ENCODE measurements around the gene VWA3B. TPM values are rescaled to one million over a fixed set of nuclear protein-coding genes. Genes with fewer than 3 reads are reported as not detected.

Gene VWA3B
- total RNA-seq, 3 donors from 2014 or later, result not detected

DNA sequence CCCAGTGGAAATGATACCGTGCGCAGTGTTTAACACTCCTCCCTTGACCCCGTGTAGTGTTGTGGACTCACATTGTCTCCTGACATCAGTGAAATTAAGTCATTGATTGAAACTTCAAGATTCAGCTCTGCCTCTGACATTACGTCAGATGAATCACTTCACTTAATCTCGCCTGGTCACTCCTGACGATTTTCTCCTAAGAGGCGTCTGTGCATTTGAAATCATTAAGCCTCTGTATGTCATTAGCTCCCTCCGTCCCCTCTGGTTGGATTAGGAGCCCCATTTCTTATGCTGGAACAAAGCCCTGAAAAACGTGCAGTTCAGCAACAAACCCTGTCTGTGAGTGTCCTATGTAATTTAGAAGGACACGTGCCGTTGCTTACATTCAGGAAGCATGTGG is 222.6 kb downstream of the VWA3B start:
- DNase-seq (ENCODE audit: low spot score in 2 of 2), result no peak
- Histone ChIP-seq H3K27me3 (peaks cover 0 to 9% of the 10 kb centered on the region in 2 donors), H3K4me1 (no peaks in the 10 kb centered on the region), H3K9me3 (no peaks in the 10 kb centered on the region), H3K36me3 (no peaks in the 10 kb centered on the region), H3K4me3 (no peak overlapping the region), H3K27ac (no peak overlapping the region)
- intact Hi-C loops (cut with DNase I; ENCODE audit: low total_unique reads), result no loop called here
- TF ChIP-seq POLR2AphosphoS5 (IDR thresholded peaks at IDR 0.05), result no peak
- TF ChIP-seq, protein P1, sequence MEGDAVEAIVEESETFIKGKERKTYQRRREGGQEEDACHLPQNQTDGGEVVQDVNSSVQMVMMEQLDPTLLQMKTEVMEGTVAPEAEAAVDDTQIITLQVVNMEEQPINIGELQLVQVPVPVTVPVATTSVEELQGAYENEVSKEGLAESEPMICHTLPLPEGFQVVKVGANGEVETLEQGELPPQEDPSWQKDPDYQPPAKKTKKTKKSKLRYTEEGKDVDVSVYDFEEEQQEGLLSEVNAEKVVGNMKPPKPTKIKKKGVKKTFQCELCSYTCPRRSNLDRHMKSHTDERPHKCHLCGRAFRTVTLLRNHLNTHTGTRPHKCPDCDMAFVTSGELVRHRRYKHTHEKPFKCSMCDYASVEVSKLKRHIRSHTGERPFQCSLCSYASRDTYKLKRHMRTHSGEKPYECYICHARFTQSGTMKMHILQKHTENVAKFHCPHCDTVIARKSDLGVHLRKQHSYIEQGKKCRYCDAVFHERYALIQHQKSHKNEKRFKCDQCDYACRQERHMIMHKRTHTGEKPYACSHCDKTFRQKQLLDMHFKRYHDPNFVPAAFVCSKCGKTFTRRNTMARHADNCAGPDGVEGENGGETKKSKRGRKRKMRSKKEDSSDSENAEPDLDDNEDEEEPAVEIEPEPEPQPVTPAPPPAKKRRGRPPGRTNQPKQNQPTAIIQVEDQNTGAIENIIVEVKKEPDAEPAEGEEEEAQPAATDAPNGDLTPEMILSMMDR (IDR thresholded peaks at IDR 0.05), result no peak
- no peak for TF ChIP-seq POLR2A (IDR thresholded peaks at IDR 0.05)

DNA sequence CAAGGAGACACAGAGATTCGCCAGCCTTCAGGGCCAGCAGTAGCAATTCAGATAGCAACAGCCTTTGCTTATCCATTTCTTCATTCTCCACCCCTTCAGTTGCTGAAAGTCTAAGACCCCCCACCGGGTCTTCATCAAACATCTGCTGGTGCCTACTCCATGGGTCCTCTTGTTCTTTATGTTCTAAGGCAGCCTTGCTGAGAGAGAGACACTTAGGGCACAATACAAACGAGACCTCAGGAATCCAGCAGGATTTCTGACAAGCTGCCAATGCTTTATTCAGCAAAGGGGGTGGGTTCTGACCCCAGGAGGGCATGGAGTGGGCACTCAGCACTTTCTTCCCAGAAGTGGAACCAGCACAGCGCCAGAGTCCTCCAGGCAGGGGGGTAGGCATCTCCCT is 223.0 kb downstream of the VWA3B start:
- no peak for TF ChIP-seq POLR2AphosphoS5 (IDR thresholded peaks at IDR 0.05)
- TF ChIP-seq, protein P1 (IDR thresholded peaks at IDR 0.05), result no peak
- no peak for TF ChIP-seq POLR2A (IDR thresholded peaks at IDR 0.05)
- Histone ChIP-seq H3K4me1 (no peaks in the 10 kb centered on the region), H3K9me3 (no peaks in the 10 kb centered on the region), H3K27me3 (peaks cover 0 to 9% of the 10 kb centered on the region in 2 donors), H3K27ac (no peak overlapping the region), H3K4me3 (no peak overlapping the region), H3K36me3 (no peaks in the 10 kb centered on the region)
- no peak for DNase-seq (ENCODE audit: low spot score in 2 of 2)
- intact Hi-C loops (cut with DNase I; ENCODE audit: low total_unique reads), result no loop called here

DNA sequence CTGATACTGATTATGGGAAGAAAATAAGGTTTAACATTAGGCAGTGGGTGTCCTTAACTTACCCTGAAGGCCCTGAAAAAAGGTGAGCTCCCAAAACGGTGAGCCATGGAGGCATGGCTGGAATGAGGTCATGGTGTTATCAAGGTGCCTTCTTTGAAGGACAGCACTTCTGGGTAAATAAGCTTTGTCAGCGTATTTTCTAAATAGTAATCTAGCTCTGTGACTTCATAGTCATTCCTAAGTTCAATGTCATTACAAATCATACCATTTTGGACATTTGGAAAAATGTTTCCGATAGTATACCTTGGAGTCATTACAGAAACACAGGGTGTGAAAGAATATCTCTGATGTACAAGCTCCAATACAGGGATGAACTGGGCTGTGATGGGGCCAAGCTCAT is 224.1 kb downstream of the VWA3B start:
- Histone ChIP-seq H3K4me3 (no peak overlapping the region), H3K27ac (no peak overlapping the region), H3K4me1 (no peaks in the 10 kb centered on the region), H3K27me3 (peaks cover 0 to 9% of the 10 kb centered on the region in 2 donors), H3K9me3 (no peaks in the 10 kb centered on the region), H3K36me3 (no peaks in the 10 kb centered on the region)
- intact Hi-C loops (cut with DNase I; ENCODE audit: low total_unique reads), result no loop called here
- no peak for DNase-seq (ENCODE audit: low spot score in 2 of 2)
- TF ChIP-seq, protein P1 (IDR thresholded peaks at IDR 0.05), result no peak
- TF ChIP-seq POLR2A (IDR thresholded peaks at IDR 0.05) (no peak), POLR2AphosphoS5 (IDR thresholded peaks at IDR 0.05) (no peak)

DNA sequence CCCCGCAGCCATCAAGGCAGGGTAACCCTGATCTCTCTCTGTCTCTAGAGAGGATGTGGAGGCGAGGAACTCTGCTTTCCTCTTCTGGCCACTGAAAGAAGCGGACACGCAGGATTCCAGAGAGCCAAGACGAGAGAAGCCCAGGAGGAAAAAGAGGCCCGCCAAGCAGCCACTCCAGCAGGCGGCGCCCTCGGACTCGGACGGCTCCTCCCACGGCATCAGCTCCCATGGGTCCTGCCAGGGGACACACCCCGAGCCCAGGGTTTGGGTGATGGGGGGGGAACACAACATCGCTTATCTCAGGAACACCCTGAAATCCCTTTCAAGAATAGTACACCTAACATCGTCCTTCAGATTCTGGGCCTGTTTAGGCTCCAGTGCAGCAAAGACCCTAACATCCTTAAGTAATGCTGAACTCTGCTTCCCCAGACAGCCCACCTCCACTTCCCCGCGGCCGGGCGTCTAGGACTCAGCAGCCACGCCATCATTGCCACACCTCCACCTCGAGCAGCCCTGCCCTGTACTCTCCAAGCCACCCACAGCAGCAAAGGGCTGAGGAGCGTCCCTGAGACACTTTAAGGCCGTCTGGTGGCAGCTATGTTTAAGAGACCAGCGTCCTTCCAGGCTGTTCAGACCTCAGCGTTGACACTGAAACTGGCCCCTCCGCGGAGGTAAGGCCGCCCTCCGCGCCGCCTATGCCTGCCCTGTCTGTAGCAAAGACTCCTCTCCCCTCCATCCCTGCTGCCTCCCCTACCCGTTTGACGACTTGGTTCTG is 225.0 kb downstream of the VWA3B start:
- no peak for DNase-seq (ENCODE audit: low spot score in 2 of 2)
- Histone ChIP-seq H3K4me1 (no peaks in the 10 kb centered on the region), H3K27me3 (peaks cover 0 to 9% of the 10 kb centered on the region in 2 donors), H3K4me3 (no peak overlapping the region), H3K36me3 (no peaks in the 10 kb centered on the region), H3K27ac (no peak overlapping the region), H3K9me3 (no peaks in the 10 kb centered on the region)
- intact Hi-C loops (cut with DNase I; ENCODE audit: low total_unique reads), result no loop called here
- TF ChIP-seq, protein P1 (IDR thresholded peaks at IDR 0.05), result no peak
- no peak for TF ChIP-seq POLR2A (IDR thresholded peaks at IDR 0.05)

DNA sequence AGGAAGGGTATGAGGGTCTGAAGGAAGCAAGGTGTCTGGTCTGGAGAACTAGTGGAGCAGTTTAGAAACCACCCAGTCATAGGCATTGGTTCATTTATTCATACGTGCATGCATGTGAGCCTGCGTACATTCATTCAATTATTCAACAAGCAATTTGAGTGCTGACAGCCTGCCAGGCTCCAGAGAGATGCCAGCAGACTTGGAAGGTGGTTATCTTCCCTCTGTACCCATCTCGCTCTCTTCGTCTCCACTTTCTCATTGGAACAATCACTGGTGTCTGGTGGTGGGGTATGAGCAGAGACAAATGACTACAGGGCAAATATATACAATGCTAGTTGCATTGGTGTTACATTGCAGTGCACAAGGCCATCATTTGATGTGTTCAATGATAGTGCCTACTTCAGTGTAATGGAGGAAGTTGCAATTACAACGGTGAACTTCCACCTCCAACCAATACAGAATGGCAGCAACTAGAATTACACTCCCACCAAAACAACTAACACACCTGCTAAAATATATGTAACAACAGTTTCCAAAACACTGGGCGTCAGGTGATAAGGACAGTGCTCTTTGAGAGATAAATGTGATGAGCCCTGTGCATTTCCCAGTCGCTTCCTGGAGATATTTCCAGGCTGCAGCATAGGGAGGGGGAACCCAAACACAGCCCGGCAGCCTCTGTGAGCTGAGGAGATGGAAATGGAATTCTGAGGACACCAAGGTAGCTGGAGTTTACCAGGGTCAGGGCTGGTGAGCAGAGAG is 226.7 kb downstream of the VWA3B start:
- H3K4me3 ChIP-seq, result no peak overlapping the region
- DNase-seq (ENCODE audit: low spot score in 2 of 2), result no peak
- peaks cover 0 to 5% of the 10 kb centered on the region in 2 donors for H3K9me3 ChIP-seq
- H3K27ac ChIP-seq, result no peak overlapping the region
- TF ChIP-seq, protein P1 (IDR thresholded peaks at IDR 0.05), result no peak
- TF ChIP-seq POLR2AphosphoS5 (IDR thresholded peaks at IDR 0.05) (no peak), POLR2A (IDR thresholded peaks at IDR 0.05) (no peak)
- no peaks in the 10 kb centered on the region for H3K4me1 ChIP-seq
- intact Hi-C loops (cut with DNase I; ENCODE audit: low total_unique reads), result no loop called here
- H3K27me3 ChIP-seq, result peaks cover 0 to 9% of the 10 kb centered on the region in 2 donors
- H3K36me3 ChIP-seq, result no peaks in the 10 kb centered on the region
